Endothelial cell of umbilical vein (primary cell): ENCODE data around the gene C5orf58.

Experiments
- CTCF ChIP-seq, 2 donors: IDR thresholded peaks; 1 replicate in 1 of 2; 2 replicates in 1 of 2; pipeline ENCODE4 v1.5.1; 2011; ENCODE audit warnings: low read length in 2 of 2, mild to moderate bottlenecking in 2 of 2, moderate library complexity in 2 of 2, control low read depth in 1 of 2, inconsistent platforms in 1 of 2, low read depth in 1 of 2; ENCODE audit not compliant: insufficient read depth in 1 of 2; ENCODE audit errors: extremely low read depth in 1 of 2
- EZH2 ChIP-seq: IDR thresholded peaks from 2 replicates; pipeline ENCODE4 v1.6.1; 2012; ENCODE audit warnings: borderline replicate concordance, low read depth, mild to moderate bottlenecking, moderate library complexity, low read length, inconsistent platforms; ENCODE audit not compliant: severe bottlenecking
- FOS ChIP-seq: IDR thresholded peaks from 2 replicates; pipeline ENCODE4 v1.6.1; 2011; ENCODE audit warnings: mild to moderate bottlenecking, low read length, moderate library complexity, borderline replicate concordance; ENCODE audit not compliant: insufficient read depth
- GATA2 ChIP-seq: IDR thresholded peaks from 2 replicates; pipeline ENCODE4 v1.7.0; 2011; ENCODE audit warnings: low read depth, mild to moderate bottlenecking, moderate library complexity, mixed read lengths, low read length; ENCODE audit not compliant: insufficient read length, insufficient read depth
- MAX ChIP-seq: IDR thresholded peaks from 2 replicates; pipeline ENCODE4 v1.6.1; 2011; ENCODE audit not compliant: insufficient read depth, insufficient read length
- MYC ChIP-seq: IDR thresholded peaks from one replicate; pipeline ENCODE4 v1.6.1; 2011; ENCODE audit warnings: mild to moderate bottlenecking, low read depth, low read length
- POLR2A ChIP-seq: IDR thresholded peaks from 2 replicates; pipeline ENCODE4 v1.6.1; 2012; ENCODE audit warnings: low read depth, mild to moderate bottlenecking, control low read depth, low read length
- POLR2AphosphoS5 ChIP-seq: IDR thresholded peaks from 2 replicates; pipeline ENCODE4 v1.6.1; 2012; ENCODE audit warnings: low read depth, mild to moderate bottlenecking, control low read depth, low read length, moderate library complexity; ENCODE audit not compliant: insufficient read depth

- no peak for TF ChIP-seq CTCF (IDR thresholded peaks at IDR 0.05; ENCODE audit: extremely low read depth in 1 of 2, insufficient read depth in 1 of 2, low read depth in 1 of 2, low read length in 2 of 2)
- TF ChIP-seq EZH2: no peak
- no peak for TF ChIP-seq POLR2AphosphoS5
- TF ChIP-seq POLR2A: no peak
- TF ChIP-seq MAX: no peak
- TF ChIP-seq FOS: no peak
- no peak for TF ChIP-seq MYC
- TF ChIP-seq GATA2: no peak
Observed at GRCh38 chr5:170206958-170207357, 25.8 kb upstream of the C5orf58 start.
